NCI-H526 (cell line): Measurements from ENCODE around the gene XYLT1.
"Not testable (repeated sequence)": the region's sequence is repeated elsewhere in the genome, so short reads cannot be mapped to it uniquely, and the experiment has no call there.

ENCODE experiments used
- DNase-seq, 2 experiments: peaks; one replicate each; lab custom pipeline; 2025; lab: John Stamatoyannopoulos, UW

The XYLT1 gene, protein sequence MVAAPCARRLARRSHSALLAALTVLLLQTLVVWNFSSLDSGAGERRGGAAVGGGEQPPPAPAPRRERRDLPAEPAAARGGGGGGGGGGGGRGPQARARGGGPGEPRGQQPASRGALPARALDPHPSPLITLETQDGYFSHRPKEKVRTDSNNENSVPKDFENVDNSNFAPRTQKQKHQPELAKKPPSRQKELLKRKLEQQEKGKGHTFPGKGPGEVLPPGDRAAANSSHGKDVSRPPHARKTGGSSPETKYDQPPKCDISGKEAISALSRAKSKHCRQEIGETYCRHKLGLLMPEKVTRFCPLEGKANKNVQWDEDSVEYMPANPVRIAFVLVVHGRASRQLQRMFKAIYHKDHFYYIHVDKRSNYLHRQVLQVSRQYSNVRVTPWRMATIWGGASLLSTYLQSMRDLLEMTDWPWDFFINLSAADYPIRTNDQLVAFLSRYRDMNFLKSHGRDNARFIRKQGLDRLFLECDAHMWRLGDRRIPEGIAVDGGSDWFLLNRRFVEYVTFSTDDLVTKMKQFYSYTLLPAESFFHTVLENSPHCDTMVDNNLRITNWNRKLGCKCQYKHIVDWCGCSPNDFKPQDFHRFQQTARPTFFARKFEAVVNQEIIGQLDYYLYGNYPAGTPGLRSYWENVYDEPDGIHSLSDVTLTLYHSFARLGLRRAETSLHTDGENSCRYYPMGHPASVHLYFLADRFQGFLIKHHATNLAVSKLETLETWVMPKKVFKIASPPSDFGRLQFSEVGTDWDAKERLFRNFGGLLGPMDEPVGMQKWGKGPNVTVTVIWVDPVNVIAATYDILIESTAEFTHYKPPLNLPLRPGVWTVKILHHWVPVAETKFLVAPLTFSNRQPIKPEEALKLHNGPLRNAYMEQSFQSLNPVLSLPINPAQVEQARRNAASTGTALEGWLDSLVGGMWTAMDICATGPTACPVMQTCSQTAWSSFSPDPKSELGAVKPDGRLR

DNA sequence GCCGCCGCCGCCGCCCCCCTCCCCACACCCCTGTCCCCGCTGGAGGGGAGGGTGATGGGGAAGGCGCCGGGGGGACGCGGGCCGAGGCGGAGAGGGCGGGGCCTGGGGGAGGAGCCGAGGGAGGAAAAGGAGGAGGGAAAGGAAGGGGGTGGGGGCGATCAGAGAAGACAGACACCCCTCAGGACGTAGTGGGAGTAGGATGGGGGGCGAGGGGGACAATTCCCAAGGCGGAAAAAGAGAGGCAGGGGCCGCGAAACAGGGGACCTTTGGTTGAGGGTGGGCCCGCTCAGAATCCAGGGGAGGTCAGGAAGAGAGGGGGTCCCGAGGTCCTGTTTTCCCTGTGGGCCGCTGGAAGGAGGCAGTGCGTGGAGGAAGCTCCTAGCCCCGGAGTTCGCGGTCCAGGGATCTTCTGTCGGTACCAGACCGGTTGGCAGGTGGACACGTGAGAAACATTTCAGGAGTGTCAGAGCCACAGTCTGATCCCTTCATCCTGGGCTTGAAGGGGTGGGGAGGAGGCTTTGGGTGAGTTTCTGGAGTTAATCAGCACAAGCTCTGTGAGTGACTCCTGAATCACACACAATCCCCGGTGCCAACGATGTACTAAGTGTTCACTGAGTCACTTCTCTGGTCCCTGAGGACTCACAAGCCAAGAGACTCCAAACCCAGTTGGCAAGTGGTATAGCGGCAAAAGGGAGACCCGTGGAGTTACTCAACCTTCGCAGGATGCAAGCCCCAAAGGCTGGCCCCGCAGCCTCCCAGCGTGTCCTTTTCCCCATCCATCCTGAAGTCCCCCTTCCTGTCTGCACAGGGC lies at the start of gene XYLT1:
TSS of gene XYLT1 (minus strand) at position 53 of the 811 bp plus-strand sequence. CDS start 164 bp downstream, outside the sequence.
- no peak for DNase-seq

DNA sequence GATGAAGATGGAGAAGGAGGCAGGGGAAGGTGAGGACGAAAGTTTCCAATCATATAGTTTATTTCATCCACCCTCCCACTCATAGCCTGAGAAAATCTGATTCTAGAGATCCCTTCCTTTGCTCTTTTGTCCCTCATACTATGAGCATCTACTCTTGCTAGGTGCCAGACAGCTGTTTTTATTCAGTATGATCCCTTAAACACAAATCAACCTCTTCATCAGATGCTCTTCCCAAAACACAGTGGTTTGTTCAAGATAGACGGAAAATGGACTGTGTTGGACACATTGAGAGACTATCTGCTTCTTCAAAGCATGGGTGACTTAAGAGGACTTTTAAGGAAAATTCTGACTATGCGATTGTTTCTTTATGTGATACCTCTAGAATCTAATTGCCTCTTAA lies 49.4 kb upstream of the XYLT1 start:
- DNase-seq = no peak

DNA sequence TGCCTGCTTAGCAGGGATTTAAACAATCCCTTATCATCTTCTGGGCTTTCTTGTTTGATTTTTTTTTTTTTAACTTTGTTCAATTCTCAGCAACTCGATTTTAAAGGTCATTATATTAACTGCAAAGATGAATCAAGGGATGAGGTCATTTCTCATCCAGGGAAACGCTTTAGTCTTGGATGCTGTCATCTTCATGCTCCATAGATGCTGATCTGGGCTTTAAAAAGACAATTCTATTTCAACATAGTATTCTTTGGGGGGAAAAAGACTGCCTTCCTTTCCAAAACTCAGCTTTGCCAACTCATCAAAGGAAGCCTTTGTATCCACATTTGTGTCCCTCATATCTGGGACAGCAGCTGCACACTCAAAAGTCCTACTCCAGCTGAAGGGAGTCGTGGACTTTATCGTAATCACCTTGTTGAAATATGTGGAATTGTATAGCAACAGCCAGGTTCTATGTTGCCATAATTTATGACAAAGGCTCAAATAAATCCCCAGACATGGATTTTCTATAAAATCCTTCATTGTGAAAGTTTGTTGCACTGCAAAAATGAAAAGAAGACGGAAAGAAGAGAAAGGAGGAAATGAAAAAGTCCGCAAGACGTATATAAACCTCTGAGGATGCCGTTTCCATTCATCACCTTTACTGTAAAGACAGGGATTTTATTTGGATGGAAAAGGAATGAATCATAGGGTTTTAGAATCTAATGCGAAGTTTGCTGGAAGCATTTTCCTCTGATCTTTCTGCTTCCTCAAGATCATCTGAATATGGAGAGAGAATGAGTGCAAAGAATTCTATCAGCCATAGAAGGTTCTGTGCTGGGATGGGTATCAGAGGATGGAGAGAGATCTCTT lies 48.6 kb upstream of the XYLT1 start:
- DNase-seq = no peak

DNA sequence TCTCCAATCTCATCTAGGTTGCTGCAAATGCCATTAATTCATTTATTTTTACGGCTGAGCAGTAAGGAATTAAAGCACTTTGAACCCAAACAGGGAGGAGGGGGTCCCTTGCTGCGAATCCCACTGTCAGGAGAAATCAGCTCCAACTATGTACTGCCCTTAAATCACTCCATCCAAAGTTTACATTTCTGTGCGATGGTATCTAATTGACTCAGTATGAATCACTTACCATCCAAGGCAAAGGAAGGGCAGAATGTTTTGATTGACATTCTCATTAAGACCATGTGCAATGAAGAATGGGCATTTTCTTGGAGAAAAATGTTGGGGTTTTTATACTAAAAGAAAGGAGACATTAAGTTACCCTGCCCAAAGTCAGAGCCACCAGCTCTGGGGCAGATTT lies 47.7 kb upstream of the XYLT1 start:
- DNase-seq = no peak

DNA sequence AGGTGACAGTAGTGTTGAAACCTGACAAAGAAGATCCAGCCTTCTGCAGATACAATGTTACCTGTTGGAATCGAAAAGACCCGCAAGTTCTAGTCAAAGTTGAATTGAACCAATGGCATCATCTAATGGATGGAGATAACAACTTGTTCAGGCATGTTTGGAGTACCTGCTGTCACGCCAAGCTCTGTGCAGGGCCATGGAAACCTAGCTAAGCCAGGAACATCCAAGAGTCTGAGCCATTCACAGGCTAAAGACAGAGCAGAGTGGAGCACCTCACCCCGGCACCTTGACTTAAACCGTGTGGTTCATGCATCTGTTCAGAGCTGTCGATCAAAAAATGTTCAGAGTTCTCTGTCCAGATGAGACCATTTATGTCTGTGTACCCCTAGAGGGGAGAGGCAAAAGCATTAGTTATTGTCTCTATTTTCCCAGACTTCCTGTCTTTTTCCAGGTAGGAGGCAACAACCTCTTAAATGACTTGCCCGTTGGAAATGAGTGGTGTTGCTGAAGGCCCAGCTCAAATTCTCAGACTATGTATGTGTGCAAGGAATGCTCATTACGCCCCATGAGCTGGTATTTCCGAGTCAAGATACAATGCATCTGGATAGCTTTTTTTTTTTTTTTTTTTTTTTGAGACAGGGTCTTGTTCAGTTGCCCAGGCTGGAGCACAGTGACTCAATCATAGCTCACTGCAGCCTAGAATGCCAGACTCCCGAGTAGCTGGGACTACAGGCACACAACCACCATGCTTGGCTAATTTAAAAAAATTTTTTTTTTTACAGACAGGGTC lies 44.9 kb upstream of the XYLT1 start:
- no peak for DNase-seq

DNA sequence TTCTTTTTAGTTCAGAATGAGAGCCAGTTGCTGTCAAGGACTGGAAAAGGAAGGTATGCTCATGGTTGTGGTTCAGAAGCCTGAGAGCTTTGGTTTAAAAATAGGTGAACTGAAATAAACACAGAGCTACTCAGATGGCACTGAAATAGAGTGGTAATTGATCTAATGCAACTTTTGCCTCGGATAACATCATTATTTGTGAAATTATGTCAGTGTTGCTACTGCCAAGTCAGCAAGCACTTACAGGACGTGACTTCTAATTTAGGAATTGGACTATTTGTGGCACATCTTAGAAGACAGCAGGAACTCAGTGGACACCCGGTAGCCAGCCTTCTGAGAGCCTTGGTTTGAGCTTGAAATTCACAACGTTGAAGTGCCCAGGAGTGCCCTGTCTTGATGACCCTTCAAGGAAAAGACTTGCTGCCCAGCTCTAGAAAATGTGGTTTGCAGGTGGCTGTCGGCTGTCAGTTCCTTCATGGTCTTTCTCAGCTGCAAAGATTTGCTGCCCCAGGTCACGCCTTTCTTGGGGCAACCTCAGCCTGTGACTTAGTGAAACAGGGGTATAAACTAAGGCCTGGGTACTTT lies 42.0 kb upstream of the XYLT1 start:
- no peak for DNase-seq

DNA sequence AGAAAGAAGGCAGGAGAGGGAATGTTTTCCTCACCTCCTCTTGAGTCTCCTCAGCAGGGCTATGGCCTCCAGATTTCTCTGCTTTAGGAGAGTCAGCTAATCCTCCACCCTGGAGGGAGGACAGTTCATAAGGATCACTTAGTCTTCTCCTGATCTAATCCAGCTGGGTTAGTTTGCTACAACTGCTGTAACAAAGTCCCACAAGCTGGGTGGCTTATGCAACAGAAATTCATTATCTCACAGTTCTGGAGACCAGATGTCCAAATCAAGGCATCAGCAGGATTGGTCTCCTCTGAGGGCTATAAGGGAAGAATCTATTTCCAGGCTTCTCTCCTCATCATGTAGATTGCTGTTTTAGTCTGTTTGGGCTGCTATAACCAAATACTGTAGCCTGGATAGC lies 40.6 kb upstream of the XYLT1 start:
- DNase-seq = no peak

DNA sequence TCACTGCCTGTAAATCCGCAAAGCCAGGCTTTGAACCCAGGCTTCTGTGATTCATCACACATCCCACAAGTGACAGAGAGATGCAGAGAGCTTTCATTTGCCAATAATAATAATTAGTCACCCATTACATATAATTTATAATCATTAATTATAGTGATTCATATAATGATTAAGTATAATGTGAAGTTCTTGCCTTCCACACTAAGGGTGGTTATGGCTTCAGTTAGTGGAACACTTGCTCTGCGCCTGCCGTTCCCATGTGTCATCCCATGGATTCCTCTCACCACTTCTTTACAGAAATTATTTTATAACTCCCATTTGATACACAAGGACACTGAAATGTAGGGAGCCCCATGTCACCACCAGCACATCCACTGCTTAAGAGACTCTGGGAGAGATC lies 39.8 kb upstream of the XYLT1 start:
- DNase-seq = no peak

DNA sequence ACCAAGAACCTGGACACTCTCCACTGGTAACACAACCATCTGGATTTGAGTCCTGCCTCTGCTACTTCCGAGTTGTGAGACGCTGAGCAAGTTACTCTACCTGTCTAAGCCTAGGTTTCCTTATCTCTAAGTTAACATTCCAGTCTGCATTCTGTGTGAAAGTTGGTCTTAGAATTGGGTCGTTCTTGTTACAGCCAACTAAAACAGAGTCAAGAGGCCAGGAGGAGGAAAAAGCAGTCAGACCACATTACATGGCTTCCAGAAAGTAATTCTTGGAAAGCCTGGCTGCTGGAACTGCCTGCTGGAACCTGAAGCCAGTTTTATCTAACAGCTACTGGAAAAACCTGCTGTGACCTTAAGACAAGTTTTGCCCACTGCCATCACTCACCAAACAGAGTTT lies 38.4 kb upstream of the XYLT1 start:
- no peak for DNase-seq

DNA sequence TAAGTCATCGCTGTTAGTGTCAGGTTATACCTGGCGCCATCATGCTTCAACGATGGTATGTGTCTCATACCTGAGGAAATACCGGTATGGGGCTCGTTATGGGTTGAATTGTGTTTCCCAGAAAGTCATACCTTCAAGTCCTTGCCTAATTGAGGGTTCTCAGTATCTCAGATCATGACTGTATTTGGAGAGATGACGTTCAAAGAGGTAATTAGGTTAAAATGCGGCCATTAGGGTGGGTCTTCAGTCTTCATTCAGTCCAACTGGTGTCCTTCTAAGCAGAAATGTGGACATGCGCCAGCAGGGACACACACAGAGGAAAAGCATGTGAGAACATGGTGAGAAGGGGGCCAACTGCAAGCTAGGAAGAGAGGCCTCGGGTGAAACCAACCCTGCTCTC lies 37.5 kb upstream of the XYLT1 start:
- no peak for DNase-seq

DNA sequence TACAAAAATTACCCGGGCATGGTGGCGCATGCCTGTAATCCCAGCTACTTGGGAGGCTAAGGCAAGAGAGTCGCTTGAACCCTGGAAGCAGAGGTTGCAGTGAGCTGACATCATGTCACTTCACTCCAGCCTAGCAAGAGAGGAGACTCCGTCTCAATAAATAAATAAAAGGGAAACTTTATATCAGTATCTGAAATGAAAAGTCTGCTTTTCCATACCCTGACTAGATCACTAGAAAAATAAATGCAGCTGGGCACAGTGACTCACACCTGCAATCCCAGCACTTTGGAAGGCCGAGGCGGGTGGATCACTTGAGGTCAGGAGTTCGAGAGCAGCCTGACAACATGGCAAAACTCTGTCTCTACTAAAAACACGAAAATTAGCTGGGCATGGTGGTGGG lies 36.8 kb upstream of the XYLT1 start:
- DNase-seq = not testable (repeated sequence)

DNA sequence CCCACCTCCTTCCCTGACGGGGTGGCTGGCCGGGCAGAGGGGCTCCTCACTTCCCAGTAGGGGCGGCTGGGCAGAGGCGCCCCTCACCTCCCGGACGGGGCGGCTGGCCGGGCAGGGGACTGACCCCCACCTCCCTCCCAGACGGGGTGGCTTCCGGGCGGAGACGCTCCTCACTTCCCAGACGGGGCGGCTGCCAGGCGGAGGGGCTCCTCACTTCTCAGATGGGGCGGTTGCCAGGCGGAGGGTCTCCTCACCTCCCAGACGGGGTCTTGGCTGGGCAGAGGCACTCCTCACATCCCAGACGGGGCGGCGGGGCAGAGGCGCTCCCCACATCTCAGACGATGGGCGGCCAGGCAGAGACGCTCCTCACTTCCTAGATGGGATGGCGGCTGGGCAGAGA lies 35.1 kb upstream of the XYLT1 start:
- DNase-seq = not testable (repeated sequence)

DNA sequence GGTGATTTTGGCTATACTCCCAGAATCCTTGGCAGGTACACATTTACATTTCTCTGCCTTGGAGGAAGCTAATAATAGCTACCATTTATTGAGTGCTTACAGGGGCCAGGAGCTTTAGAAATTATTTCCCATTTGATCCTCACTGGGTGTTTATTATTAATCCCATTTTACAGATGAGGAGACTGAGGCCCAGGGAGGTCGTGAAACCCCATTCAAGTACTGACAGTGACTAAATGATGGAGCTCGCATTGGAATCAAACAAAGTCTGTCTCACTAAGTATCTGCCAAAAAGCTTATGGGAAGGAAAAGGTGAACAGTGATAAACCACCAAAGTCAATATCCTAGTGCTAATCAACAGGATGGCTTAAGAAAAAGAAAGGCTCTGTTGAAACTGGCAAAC lies 33.3 kb upstream of the XYLT1 start:
- no peak for DNase-seq

DNA sequence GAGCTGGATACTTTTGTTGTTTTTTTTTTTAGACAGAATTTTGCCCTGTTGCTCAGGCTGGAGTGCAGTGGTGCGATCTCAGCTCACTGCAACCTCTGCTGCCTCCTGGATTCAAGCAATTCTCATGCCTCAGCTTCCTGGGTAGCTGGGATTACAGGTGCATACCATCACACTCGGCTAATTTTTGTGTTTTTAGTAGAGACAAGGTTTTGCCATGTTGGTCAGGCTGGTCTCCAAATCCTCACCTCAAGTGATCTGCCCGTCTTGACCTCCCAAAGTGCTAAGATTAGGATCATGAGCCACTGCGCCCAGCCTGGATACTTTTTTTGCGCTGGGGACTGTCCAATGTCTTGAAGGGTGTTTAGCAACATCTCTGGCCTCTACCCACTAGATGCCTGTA lies 32.6 kb upstream of the XYLT1 start:
- no peak for DNase-seq

DNA sequence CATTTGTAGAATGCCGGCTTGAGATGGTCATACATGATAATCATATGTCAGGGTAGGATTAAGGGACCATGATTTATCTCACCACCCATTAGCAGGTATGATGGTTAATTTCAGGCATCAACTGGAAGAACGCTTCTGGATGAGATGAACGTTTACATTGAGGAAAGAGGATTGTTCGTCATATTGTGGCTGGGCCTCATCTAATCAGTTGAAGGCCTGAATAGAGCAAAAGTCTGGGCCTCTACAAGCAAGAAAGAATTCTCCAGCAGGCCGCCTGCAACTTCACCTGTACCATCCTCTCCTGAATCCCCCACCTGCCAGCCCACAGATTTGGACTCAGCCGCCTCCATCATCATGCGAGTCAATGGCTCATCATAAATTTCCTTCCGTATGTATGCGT lies 30.6 kb upstream of the XYLT1 start:
- no peak for DNase-seq

DNA sequence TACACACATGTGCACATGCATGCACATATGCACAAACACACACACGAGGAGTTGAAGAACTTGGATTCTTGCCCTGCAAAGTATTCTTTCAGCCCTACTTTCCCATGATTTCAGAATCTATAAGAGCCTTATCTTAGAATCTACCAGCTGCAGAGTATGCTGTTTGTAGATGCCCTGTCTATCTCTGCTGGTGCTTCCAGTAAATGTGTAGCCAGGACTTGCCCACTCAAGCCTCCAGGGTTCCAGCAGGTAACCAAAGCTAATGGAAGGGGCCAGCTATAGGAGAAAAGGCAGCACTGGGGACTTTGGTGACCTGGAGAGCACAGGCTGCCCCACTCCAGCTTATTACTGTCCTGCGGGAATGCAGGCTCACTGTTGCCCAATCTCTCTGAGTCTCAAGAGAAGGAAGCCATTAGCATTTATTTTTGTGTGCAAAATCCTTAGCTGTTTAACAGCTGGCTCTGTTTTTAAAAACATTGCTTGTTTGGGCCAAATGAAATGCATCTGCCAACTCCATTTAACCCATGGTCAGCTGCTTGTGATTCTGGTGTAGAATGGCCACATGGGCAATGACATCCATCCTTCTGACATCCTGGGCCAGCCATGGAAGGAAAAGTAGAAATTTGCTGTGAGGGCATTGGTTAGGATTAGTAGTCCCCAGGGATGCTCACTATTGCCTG lies 28.6 kb upstream of the XYLT1 start:
- no peak for DNase-seq

DNA sequence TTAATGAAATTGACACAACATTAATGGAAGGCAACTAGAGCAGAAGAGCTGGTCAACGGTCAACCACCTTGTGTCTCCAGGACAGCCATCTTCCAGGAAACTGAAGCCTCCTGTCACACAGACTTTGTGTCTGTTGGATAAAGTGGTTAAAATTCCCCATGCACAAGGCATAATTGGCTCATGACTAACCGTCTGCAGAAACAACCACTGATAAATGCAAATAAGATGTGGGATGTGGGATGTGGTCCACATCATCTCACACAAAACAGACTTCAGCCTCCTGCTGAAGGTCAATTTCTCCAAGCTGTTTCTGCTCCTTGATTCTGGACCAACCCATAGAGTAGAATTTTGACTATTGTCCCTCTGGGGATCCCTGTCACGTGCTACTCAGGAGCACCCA lies 26.9 kb upstream of the XYLT1 start:
- DNase-seq = no peak

DNA sequence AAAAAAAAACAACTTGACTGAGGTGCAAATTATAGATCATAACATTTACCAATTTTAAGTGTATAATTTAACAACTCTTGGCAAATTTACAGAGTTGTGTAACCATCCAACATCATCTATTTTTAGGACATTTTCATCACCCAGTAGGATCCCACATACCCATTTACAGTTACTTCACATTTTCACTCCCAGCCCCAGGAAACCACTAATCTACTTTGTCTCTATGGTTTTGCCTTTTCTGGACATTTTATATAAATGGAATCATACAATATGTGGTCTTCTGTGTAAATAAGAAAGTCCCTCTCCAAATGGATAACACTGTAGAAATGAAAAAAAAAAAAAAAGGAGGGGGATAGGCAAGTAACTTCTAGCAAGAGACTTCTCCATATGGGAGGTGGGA lies 26.1 kb upstream of the XYLT1 start:
- no peak for DNase-seq

DNA sequence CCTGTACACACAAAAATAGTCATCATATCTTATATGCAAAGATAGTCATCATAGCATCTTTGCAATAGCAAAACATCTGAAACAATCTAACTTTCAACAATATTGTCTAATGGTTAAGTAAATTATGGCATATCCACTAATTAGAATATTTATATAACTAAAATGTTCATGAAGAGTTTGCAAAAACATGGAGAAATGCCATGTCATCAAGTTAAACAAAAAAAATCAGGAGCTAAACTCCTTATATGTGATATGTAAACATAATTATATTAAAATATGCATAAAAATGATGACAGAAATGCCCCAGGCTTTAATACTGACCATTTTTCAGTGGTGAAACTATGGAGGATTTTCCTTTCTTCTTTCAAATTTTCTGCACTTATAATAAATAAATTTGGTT lies 22.3 kb upstream of the XYLT1 start:
- no peak for DNase-seq
